GM12878 (cell line): ENCODE results near the gene MTHFD1. TPM values are rescaled to one million over a fixed set of nuclear protein-coding genes. Genes with fewer than 3 reads are reported as not detected.

Experiments used
- ASH2L ChIP-seq: fragments of 300-600, 200-600 bp; sonication (generic); IDR thresholded peaks from 2 replicates; pipeline ENCODE4 v1.6.1; 2017; ENCODE audit warnings: low read depth, mild to moderate bottlenecking, borderline replicate concordance
- ATF7 ChIP-seq: fragments of 450-650 bp; IDR thresholded peaks from 2 replicates; pipeline ENCODE4 v1.6.1; 2016; ENCODE audit warnings: low read depth, mild to moderate bottlenecking
- BCL11A ChIP-seq: IDR thresholded peaks from 2 replicates; pipeline ENCODE4 v1.6.1; 2011; ENCODE audit warnings: low read depth, low read length
- BCLAF1 ChIP-seq: fragments of 450-650 bp; IDR thresholded peaks from 2 replicates; pipeline ENCODE4 v1.6.1; 2017; ENCODE audit warnings: antibody characterized with exemption, mild to moderate bottlenecking, moderate library complexity
- CEBPB ChIP-seq, 2 experiments: fragments of 150-350 bp in 1 of 2; IDR thresholded peaks; 2 replicates each; pipeline ENCODE4 v1.6.1; 2012 to 2014; ENCODE audit warnings: low read depth in 2 of 2, low read length in 2 of 2, borderline replicate concordance in 1 of 2, inconsistent platforms in 1 of 2
- HDAC6 ChIP-seq: fragments of 200-600 bp; sonication (generic); IDR thresholded peaks from one replicate; pipeline ENCODE4 v1.8.0; 2017; ENCODE audit warnings: antibody characterized with exemption; ENCODE audit not compliant: unreplicated experiment
- IKZF1 ChIP-seq: fragments of 450-650 bp; conservative IDR thresholded peaks from 2 replicates; pipeline ENCODE4 v1.6.1; 2017; ENCODE audit warnings: antibody characterized with exemption, mild to moderate bottlenecking
- IRF4 ChIP-seq: IDR thresholded peaks from 2 replicates; pipeline ENCODE4 v1.6.1; 2011; ENCODE audit warnings: low read depth, low read length
- MTA3 ChIP-seq: IDR thresholded peaks from 2 replicates; pipeline ENCODE4 v1.6.1; 2012; ENCODE audit warnings: low read length, inconsistent platforms, borderline replicate concordance
- NFXL1 ChIP-seq: fragments of 450-650 bp; IDR thresholded peaks from 2 replicates; pipeline ENCODE4 v1.6.1; 2017; ENCODE audit warnings: antibody characterized with exemption, mild to moderate bottlenecking, borderline replicate concordance
- POLR2A ChIP-seq: IDR thresholded peaks from 2 replicates; pipeline ENCODE4 v1.6.1; 2011; ENCODE audit warnings: low read depth, mild to moderate bottlenecking, low read length
- RB1 ChIP-seq: fragments of 450-650 bp; formaldehyde crosslinking; IDR thresholded peaks from 2 replicates; pipeline ENCODE4 v1.6.1; 2017; ENCODE audit warnings: mild to moderate bottlenecking, borderline replicate concordance
- SIN3A ChIP-seq: IDR thresholded peaks from 2 replicates; pipeline ENCODE4 v1.6.1; 2012; ENCODE audit warnings: low read depth, low read length, improper control_type of control experiment
- SMC3 ChIP-seq: IDR thresholded peaks from 2 replicates; pipeline ENCODE4 v1.6.1; 2011; ENCODE audit warnings: low read length, improper control_type of control experiment, borderline replicate concordance
- polyA plus RNA-seq, 11 experiments: library from polyadenylated mRNA; depleted of rRNA in 4 of 11; unstranded in 6 of 11; stranded (reverse) in 5 of 11; fragments of >200 nt; fragmentation: Nextera tagmentation in 4 of 11; fragmentation: Illumina TruSeq in 1 of 11; extraction: Ambion mirVana in 4 of 11; extraction: Trizol in 1 of 11; gene quantifications; 1 replicate in 1 of 11; 2 replicates in 10 of 11; pipeline versions ENCODE4 v1.2.1 to v1.2.3, GENCODE V29; 2011 to 2016; ENCODE audit warnings: inconsistent platforms in 2 of 11, missing spikeins in 2 of 11, low read depth in 1 of 11
- total RNA-seq, 4 experiments: library from RNA; depleted of rRNA in 3 of 4; stranded (reverse); fragments of >200 nt in 3 of 4; fragmentation: Illumina TruSeq in 1 of 4; extraction: Trizol in 1 of 4; gene quantifications; 2 replicates each; pipeline versions ENCODE4 v1.2.1 to v1.2.3, GENCODE V29; 2013 to 2021
- TF ChIP-seq, protein P1 (sequence below): fragments of 450-650 bp; IDR thresholded peaks from 2 replicates; pipeline ENCODE4 v1.6.1; 2016; ENCODE audit warnings: mild to moderate bottlenecking, moderate library complexity, borderline replicate concordance
- TF ChIP-seq, protein P2 (sequence below): IDR thresholded peaks from 2 replicates; pipeline ENCODE4 v1.6.1; 2011; ENCODE audit warnings: borderline replicate concordance, low read depth, mild to moderate bottlenecking, moderate library complexity, mixed read lengths, low read length; ENCODE audit not compliant: insufficient read depth; ENCODE audit errors: extremely low read length
- TF ChIP-seq, protein P3 (sequence below): fragments of 150-350 bp; IDR thresholded peaks from 2 replicates; pipeline ENCODE4 v1.6.1; 2014; ENCODE audit warnings: mild to moderate bottlenecking, low read depth, low read length
- TF ChIP-seq, protein P4 (sequence below): IDR thresholded peaks from 2 replicates; pipeline ENCODE4 v1.6.1; 2011; ENCODE audit warnings: borderline replicate concordance, low read depth, mild to moderate bottlenecking, moderate library complexity, low read length; ENCODE audit not compliant: insufficient read depth, poor library complexity, severe bottlenecking

The MTHFD1 gene
- total and polyA plus RNA-seq, 10 of the 15 experiments (the other 5 are each of a cell fraction or from before 2014, with no cell fraction given), result 99.3 to 310 (median 173) TPM

- TF ChIP-seq, protein P1, sequence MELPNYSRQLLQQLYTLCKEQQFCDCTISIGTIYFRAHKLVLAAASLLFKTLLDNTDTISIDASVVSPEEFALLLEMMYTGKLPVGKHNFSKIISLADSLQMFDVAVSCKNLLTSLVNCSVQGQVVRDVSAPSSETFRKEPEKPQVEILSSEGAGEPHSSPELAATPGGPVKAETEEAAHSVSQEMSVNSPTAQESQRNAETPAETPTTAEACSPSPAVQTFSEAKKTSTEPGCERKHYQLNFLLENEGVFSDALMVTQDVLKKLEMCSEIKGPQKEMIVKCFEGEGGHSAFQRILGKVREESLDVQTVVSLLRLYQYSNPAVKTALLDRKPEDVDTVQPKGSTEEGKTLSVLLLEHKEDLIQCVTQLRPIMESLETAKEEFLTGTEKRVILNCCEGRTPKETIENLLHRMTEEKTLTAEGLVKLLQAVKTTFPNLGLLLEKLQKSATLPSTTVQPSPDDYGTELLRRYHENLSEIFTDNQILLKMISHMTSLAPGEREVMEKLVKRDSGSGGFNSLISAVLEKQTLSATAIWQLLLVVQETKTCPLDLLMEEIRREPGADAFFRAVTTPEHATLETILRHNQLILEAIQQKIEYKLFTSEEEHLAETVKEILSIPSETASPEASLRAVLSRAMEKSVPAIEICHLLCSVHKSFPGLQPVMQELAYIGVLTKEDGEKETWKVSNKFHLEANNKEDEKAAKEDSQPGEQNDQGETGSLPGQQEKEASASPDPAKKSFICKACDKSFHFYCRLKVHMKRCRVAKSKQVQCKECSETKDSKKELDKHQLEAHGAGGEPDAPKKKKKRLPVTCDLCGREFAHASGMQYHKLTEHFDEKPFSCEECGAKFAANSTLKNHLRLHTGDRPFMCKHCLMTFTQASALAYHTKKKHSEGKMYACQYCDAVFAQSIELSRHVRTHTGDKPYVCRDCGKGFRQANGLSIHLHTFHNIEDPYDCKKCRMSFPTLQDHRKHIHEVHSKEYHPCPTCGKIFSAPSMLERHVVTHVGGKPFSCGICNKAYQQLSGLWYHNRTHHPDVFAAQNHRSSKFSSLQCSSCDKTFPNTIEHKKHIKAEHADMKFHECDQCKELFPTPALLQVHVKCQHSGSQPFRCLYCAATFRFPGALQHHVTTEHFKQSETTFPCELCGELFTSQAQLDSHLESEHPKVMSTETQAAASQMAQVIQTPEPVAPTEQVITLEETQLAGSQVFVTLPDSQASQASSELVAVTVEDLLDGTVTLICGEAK, result no peak
- TF ChIP-seq, protein P2, sequence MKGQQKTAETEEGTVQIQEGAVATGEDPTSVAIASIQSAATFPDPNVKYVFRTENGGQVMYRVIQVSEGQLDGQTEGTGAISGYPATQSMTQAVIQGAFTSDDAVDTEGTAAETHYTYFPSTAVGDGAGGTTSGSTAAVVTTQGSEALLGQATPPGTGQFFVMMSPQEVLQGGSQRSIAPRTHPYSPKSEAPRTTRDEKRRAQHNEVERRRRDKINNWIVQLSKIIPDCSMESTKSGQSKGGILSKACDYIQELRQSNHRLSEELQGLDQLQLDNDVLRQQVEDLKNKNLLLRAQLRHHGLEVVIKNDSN, result peak; percentile 94
- peak; percentile 33 for TF ChIP-seq SIN3A
- TF ChIP-seq, protein P3, sequence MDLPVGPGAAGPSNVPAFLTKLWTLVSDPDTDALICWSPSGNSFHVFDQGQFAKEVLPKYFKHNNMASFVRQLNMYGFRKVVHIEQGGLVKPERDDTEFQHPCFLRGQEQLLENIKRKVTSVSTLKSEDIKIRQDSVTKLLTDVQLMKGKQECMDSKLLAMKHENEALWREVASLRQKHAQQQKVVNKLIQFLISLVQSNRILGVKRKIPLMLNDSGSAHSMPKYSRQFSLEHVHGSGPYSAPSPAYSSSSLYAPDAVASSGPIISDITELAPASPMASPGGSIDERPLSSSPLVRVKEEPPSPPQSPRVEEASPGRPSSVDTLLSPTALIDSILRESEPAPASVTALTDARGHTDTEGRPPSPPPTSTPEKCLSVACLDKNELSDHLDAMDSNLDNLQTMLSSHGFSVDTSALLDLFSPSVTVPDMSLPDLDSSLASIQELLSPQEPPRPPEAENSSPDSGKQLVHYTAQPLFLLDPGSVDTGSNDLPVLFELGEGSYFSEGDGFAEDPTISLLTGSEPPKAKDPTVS, result 0 out of 2 replicates have a peak, but pooled peaks have one; percentile 54
- peak; percentile 85 for TF ChIP-seq POLR2A
- no peak for TF ChIP-seq IRF4
- TF ChIP-seq, protein P4, sequence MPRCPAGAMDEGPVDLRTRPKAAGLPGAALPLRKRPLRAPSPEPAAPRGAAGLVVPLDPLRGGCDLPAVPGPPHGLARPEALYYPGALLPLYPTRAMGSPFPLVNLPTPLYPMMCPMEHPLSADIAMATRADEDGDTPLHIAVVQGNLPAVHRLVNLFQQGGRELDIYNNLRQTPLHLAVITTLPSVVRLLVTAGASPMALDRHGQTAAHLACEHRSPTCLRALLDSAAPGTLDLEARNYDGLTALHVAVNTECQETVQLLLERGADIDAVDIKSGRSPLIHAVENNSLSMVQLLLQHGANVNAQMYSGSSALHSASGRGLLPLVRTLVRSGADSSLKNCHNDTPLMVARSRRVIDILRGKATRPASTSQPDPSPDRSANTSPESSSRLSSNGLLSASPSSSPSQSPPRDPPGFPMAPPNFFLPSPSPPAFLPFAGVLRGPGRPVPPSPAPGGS, result peak; percentile 83
- no peak for TF ChIP-seq MTA3
- TF ChIP-seq CEBPB (IDR thresholded peaks at IDR 0.05; ENCODE audit: borderline replicate concordance in 1 of 2, low read depth in 2 of 2, low read length in 2 of 2), result no peak
- no peak for TF ChIP-seq SMC3
- TF ChIP-seq ATF7, result no peak
- TF ChIP-seq BCL11A, result peak; percentile 59; the same call in 1 of the 2 replicates
- no peak; the same call in 1 of the 2 replicates for TF ChIP-seq ASH2L
- TF ChIP-seq NFXL1, result no peak
- TF ChIP-seq IKZF1, result no peak; the same call in none of the 2 replicates
- TF ChIP-seq HDAC6, result no peak
- TF ChIP-seq RB1, result peak; percentile 87; the same call in 1 of the 2 replicates
- no peak for TF ChIP-seq BCLAF1
These were observed 115.5 kb downstream of the MTHFD1 start, which contains the start of gene ZBTB25 (continued) for GRCh38 chr14:64503434-64504309.
